Measurements from ENCODE around the gene MAFB.
A peak's percentile ranks its signal among the peaks of the same experiment; 100 is the strongest.

MAFB gene

GRCh38 chr20:40694246-40694645 is 5.2 kb upstream of the MAFB start:
- TF ChIP-seq CTCF (IDR thresholded peaks at IDR 0.05; ENCODE audit: low read depth, low read length): no peak
- H3K4me3 ChIP-seq (replicated peaks in 1 of 2; ENCODE audit: low read depth in 2 of 2, low read length in 2 of 2): no peak overlapping the region
- no peak for DNase-seq (ENCODE audit: low read depth in 2 of 2)

- no peak for DNase-seq (ENCODE audit: low read depth in 2 of 2)
These were observed 3.4 kb upstream of the MAFB start for GRCh38 chr20:40692240-40693011.

GRCh38 chr20:40691566-40692239 is 2.7 kb upstream of the MAFB start:
- TF ChIP-seq CTCF (IDR thresholded peaks at IDR 0.05; ENCODE audit: low read depth, low read length): no peak
- no peak overlapping the region for H3K4me3 ChIP-seq (replicated peaks in 1 of 2; ENCODE audit: low read depth in 2 of 2, low read length in 2 of 2)
- no peak for DNase-seq (ENCODE audit: low read depth in 2 of 2)

More at GRCh38 chr20:40692240-40693011, 3.4 kb upstream of the MAFB start:
- no peak overlapping the region for H3K4me3 ChIP-seq (replicated peaks in 1 of 2; ENCODE audit: low read depth in 2 of 2, low read length in 2 of 2)
- TF ChIP-seq CTCF (IDR thresholded peaks at IDR 0.05; ENCODE audit: low read depth, low read length): no peak

GRCh38 chr20:40690836-40691565 is 2.0 kb upstream of the MAFB start:
- TF ChIP-seq CTCF (IDR thresholded peaks at IDR 0.05; ENCODE audit: low read depth, low read length): no peak
- H3K4me3 ChIP-seq (replicated peaks in 1 of 2; ENCODE audit: low read depth in 2 of 2, low read length in 2 of 2): no peak overlapping the region
- no peak for DNase-seq (ENCODE audit: low read depth in 2 of 2)

GRCh38 chr20:40689943-40690835 is 1.2 kb upstream of the MAFB start:
- peak overlapping the region; percentile 55 for H3K4me3 ChIP-seq (replicated peaks in 1 of 2; ENCODE audit: low read depth in 2 of 2, low read length in 2 of 2)
- DNase-seq (ENCODE audit: low read depth in 2 of 2): peak; percentile 89 to 94
- TF ChIP-seq CTCF (IDR thresholded peaks at IDR 0.05; ENCODE audit: low read depth, low read length): peak; percentile 87
